Measurements from ENCODE around the gene RBMS3. TPM values are rescaled to one million over a fixed set of nuclear protein-coding genes. Genes with fewer than 3 reads are reported as not detected.
A peak's percentile ranks its signal among the peaks of the same experiment; 100 is the strongest.

RBMS3 gene
- total RNA-seq, 3 donors from 2014 or later: 48.4 to 117 (median 103) TPM

DNA sequence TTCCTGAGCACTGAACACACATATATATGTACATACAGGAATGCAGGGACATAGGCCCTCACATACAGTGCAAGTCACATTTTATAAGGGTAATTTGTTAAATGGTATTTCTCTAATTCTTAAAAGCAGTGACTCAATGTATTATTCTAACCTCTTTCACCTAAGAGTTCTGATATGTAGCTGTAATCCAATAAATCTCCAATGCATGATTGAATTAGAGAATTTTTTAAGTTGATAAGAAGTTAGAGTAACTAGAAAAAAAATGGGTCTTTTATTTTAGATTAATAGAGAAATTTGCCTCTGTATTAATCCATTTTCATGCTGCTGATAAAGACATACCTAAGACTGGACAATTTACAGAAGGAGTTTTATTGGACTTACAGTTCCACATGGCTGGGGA lies 98.2 kb downstream of the RBMS3 start:
- no peak for DNase-seq (ENCODE audit: low spot score in 2 of 2)

DNA sequence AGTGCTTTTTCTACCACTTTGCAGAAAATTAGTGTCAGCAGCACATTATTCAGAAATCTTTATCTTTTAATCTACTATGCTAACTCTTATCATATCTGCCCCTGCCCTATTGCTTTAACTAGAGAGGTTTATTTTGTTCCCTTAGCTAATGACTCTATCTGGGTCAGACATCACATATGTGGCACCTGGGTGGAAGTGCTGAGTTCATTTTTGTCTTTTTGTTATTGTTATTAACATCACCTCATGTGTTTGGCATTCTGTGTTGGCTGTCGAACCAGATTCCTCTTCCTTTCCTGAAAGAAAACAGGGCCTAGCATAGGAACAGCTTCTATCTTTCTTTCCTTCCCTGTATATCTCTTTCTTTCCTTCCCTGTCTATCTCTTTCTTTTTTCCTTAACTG lies 100.7 kb downstream of the RBMS3 start:
- Histone ChIP-seq H3K4me1 (no peaks in the 10 kb centered on the region), H3K27me3 (no peaks in the 10 kb centered on the region), H3K9me3 (no peaks in the 10 kb centered on the region), H3K4me3 (no peak overlapping the region), H3K36me3 (no peaks in the 10 kb centered on the region), H3K27ac (peak overlapping the region; percentile 64)
- intact Hi-C loops (cut with DNase I; ENCODE audit: low total_unique reads): no loop called here
- TF ChIP-seq, protein P1, sequence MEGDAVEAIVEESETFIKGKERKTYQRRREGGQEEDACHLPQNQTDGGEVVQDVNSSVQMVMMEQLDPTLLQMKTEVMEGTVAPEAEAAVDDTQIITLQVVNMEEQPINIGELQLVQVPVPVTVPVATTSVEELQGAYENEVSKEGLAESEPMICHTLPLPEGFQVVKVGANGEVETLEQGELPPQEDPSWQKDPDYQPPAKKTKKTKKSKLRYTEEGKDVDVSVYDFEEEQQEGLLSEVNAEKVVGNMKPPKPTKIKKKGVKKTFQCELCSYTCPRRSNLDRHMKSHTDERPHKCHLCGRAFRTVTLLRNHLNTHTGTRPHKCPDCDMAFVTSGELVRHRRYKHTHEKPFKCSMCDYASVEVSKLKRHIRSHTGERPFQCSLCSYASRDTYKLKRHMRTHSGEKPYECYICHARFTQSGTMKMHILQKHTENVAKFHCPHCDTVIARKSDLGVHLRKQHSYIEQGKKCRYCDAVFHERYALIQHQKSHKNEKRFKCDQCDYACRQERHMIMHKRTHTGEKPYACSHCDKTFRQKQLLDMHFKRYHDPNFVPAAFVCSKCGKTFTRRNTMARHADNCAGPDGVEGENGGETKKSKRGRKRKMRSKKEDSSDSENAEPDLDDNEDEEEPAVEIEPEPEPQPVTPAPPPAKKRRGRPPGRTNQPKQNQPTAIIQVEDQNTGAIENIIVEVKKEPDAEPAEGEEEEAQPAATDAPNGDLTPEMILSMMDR (IDR thresholded peaks at IDR 0.05): no peak
- TF ChIP-seq POLR2AphosphoS5 (IDR thresholded peaks at IDR 0.05) (no peak), POLR2A (IDR thresholded peaks at IDR 0.05) (no peak)
- no peak for DNase-seq (ENCODE audit: low spot score in 2 of 2)

More for the DNA sequence above, 98.2 kb downstream of the RBMS3 start:
- H3K4me3 ChIP-seq: no peak overlapping the region
- H3K27ac ChIP-seq: no peak overlapping the region
- H3K9me3 ChIP-seq: no peaks in the 10 kb centered on the region
- H3K36me3 ChIP-seq: no peaks in the 10 kb centered on the region
- H3K4me1 ChIP-seq: no peaks in the 10 kb centered on the region
- no peaks in the 10 kb centered on the region for H3K27me3 ChIP-seq
- no peak for TF ChIP-seq POLR2A (IDR thresholded peaks at IDR 0.05)
- TF ChIP-seq, protein P1 (IDR thresholded peaks at IDR 0.05): no peak
- no peak for TF ChIP-seq POLR2AphosphoS5 (IDR thresholded peaks at IDR 0.05)
- intact Hi-C loops (cut with DNase I; ENCODE audit: low total_unique reads): no loop called here

DNA sequence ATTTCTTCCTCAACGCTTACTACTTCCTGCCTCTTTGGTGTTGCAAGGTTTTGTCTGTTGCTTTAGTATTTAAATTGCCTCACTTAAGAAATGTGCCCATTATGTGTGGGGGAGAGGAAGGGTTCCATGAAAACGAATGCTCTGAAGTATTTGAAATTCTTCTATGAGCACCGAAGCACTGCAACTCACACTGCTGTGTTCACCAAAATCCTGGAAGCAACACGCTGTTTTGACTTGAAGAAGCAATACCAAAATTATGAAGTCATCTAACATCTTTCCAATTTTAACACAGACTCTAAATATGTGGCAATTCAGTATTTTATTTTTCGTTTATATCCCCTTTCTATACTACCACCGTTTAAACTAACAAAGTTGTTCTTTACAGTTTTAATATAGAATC lies 101.5 kb downstream of the RBMS3 start:
- TF ChIP-seq POLR2A (IDR thresholded peaks at IDR 0.05) (no peak), POLR2AphosphoS5 (IDR thresholded peaks at IDR 0.05) (no peak)
- TF ChIP-seq, protein P1 (IDR thresholded peaks at IDR 0.05): no peak
- Histone ChIP-seq H3K36me3 (no peaks in the 10 kb centered on the region), H3K27me3 (no peaks in the 10 kb centered on the region), H3K27ac (peak overlapping the region; percentile 64), H3K4me3 (no peak overlapping the region), H3K4me1 (no peaks in the 10 kb centered on the region), H3K9me3 (no peaks in the 10 kb centered on the region)
- DNase-seq (ENCODE audit: low spot score in 2 of 2): no peak
- intact Hi-C loops (cut with DNase I; ENCODE audit: low total_unique reads): no loop called here

DNA sequence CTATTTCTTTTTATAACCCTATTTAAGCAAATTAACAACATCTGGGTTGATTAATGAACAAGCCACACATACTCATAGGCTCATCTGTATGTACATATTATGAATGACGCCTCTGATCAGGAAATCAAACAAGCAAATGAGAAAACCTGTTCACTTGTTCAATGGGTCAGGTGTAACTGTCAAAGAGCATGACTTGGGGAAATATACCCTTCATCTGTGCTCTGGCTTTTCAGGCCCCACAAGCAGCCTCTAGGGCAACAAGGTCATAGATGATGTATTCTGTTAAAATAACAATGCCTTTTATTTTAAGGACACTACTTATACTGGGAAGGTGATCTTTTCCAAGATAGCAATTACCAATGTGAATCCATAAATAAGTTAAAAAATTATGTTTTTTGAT lies 102.0 kb downstream of the RBMS3 start:
- Histone ChIP-seq H3K27ac (no peak overlapping the region), H3K4me1 (no peaks in the 10 kb centered on the region), H3K36me3 (no peaks in the 10 kb centered on the region), H3K27me3 (no peaks in the 10 kb centered on the region), H3K4me3 (no peak overlapping the region), H3K9me3 (no peaks in the 10 kb centered on the region)
- no peak for DNase-seq (ENCODE audit: low spot score in 2 of 2)
- TF ChIP-seq, protein P1 (IDR thresholded peaks at IDR 0.05): no peak
- TF ChIP-seq POLR2A (IDR thresholded peaks at IDR 0.05) (no peak), POLR2AphosphoS5 (IDR thresholded peaks at IDR 0.05) (no peak)
- intact Hi-C loops (cut with DNase I; ENCODE audit: low total_unique reads): no loop called here

DNA sequence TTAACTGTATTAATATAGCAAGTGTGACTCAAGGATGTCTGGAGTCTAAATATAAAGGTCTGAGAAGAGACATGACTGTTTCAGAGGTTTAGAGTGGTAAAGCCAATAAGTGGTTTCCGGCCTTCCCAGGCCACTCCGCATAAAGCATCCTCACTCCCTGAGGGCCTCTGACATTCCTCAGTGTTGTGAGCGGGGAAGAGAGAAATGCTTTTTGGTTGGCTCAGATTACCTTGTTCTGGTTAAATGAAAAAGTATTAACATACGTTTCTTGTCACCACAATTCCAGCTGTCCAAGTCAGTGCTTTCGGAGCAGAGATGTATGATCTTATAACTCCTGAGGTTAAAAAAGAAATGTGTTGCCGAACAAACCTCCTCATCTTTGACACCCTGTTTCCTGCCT lies 103.8 kb downstream of the RBMS3 start:
- H3K4me1 ChIP-seq: no peaks in the 10 kb centered on the region
- peak overlapping the region; percentile 59 to 78 for H3K27ac ChIP-seq
- H3K36me3 ChIP-seq: no peaks in the 10 kb centered on the region

More for the DNA sequence above, 103.8 kb downstream of the RBMS3 start:
- DNase-seq (ENCODE audit: low spot score in 2 of 2): peak in 1 of 2 donors; percentile 52
- intact Hi-C loops (cut with DNase I; ENCODE audit: low total_unique reads): no loop called here
- Histone ChIP-seq H3K9me3 (no peaks in the 10 kb centered on the region), H3K4me3 (no peak overlapping the region), H3K27me3 (no peaks in the 10 kb centered on the region)
- TF ChIP-seq POLR2AphosphoS5 (IDR thresholded peaks at IDR 0.05) (no peak), POLR2A (IDR thresholded peaks at IDR 0.05) (no peak)
- TF ChIP-seq, protein P1 (IDR thresholded peaks at IDR 0.05): no peak
